SK-N-SH treated with all-trans-retinoic acid at 6 μM for 48 hours (cell line): Measurements from ENCODE around the gene OR2W3.

Experiments used
- ATAC-seq: fragments of 200-7000 bp; cut with Tn5 transposase; 3 replicates; pipeline ENCODE4 v1.9.1; 2020; ENCODE audit warnings: mild to moderate bottlenecking, moderate library complexity
- BACH2 ChIP-seq: fragments of 250-450 bp; sonication (Bioruptor Pico); IDR thresholded peaks from 2 replicates; pipeline ENCODE4 v1.9.0; 2021; ENCODE audit warnings: mild to moderate bottlenecking, borderline replicate concordance
- CREB5 ChIP-seq: fragments of 250-450 bp; sonication (Bioruptor Pico); IDR thresholded peaks from 2 replicates; pipeline ENCODE4 v1.5.1; 2020; ENCODE audit warnings: low read depth, mild to moderate bottlenecking, moderate library complexity
- CSDC2 ChIP-seq: fragments of 250-450 bp; sonication (Bioruptor Pico); IDR thresholded peaks from 2 replicates; pipeline ENCODE4 v1.5.0; 2020; ENCODE audit warnings: mild to moderate bottlenecking, moderate library complexity
- GLIS3 ChIP-seq: fragments of 250-450 bp; sonication (Bioruptor Pico); IDR thresholded peaks from 2 replicates; pipeline ENCODE4 v1.5.0; 2020; ENCODE audit warnings: mild to moderate bottlenecking, moderate library complexity
- ISL1 ChIP-seq: fragments of 250-450 bp; sonication (Bioruptor Pico); IDR thresholded peaks from 2 replicates; pipeline ENCODE4 v2.1.2; 2022; ENCODE audit warnings: mild to moderate bottlenecking, moderate library complexity
- OSR1 ChIP-seq: fragments of 250-450 bp; sonication (Bioruptor Pico); IDR thresholded peaks from 2 replicates; pipeline ENCODE4 v1.8.0; 2022; ENCODE audit warnings: moderate library complexity, mild to moderate bottlenecking, inconsistent platforms
- PATZ1 ChIP-seq: fragments of 250-450 bp; sonication (Bioruptor Pico); IDR thresholded peaks from 2 replicates; pipeline ENCODE4 v1.8.0; 2020; ENCODE audit warnings: mild to moderate bottlenecking, moderate library complexity, borderline replicate concordance
- POU6F1 ChIP-seq: fragments of 250-450 bp; sonication (Bioruptor Pico); IDR thresholded peaks from 2 replicates; pipeline ENCODE4 v1.8.0; 2021; ENCODE audit warnings: low read depth, mild to moderate bottlenecking, moderate library complexity, borderline replicate concordance
- PPARA ChIP-seq: fragments of 250-450 bp; sonication (Bioruptor Pico); IDR thresholded peaks from 2 replicates; pipeline ENCODE4 v1.5.0; 2020; ENCODE audit warnings: mild to moderate bottlenecking, borderline replicate concordance
- SNAI2 ChIP-seq: fragments of 250-450 bp; sonication (Bioruptor Pico); IDR thresholded peaks from 2 replicates; pipeline ENCODE4 v1.5.0; 2020; ENCODE audit warnings: mild to moderate bottlenecking, moderate library complexity
- TCF4 ChIP-seq: fragments of 250-450 bp; sonication (Bioruptor Pico); IDR thresholded peaks from 2 replicates; pipeline ENCODE4 v1.8.0; 2021; ENCODE audit warnings: mild to moderate bottlenecking, moderate library complexity, borderline replicate concordance
- TOX ChIP-seq: fragments of 250-450 bp; sonication (Bioruptor Pico); IDR thresholded peaks from 2 replicates; pipeline ENCODE4 v1.8.0; 2021; ENCODE audit warnings: mild to moderate bottlenecking, moderate library complexity, borderline replicate concordance
- TSHZ2 ChIP-seq: fragments of 250-450 bp; sonication (Bioruptor Pico); IDR thresholded peaks from 2 replicates; pipeline ENCODE4 v1.5.0; 2020; ENCODE audit warnings: mild to moderate bottlenecking, moderate library complexity
- ZC3H10 ChIP-seq: fragments of 250-450 bp; sonication (Bioruptor Pico); IDR thresholded peaks from 2 replicates; pipeline ENCODE4 v1.5.1; 2021; ENCODE audit warnings: mild to moderate bottlenecking, moderate library complexity
- ZFP3 ChIP-seq: fragments of 250-450 bp; sonication (Bioruptor Pico); IDR thresholded peaks from 2 replicates; pipeline ENCODE4 v1.5.0; 2020; ENCODE audit warnings: mild to moderate bottlenecking, moderate library complexity
- ZFP30 ChIP-seq: fragments of 450-650 bp; formaldehyde crosslinking; IDR thresholded peaks from 2 replicates; pipeline ENCODE4 v1.5.0; 2022; ENCODE audit warnings: mild to moderate bottlenecking, moderate library complexity
- ZNF565 ChIP-seq: fragments of 450-650 bp; formaldehyde crosslinking; conservative IDR thresholded peaks from 2 replicates; pipeline ENCODE4 v1.5.0; 2020; ENCODE audit warnings: low read depth, mild to moderate bottlenecking, moderate library complexity
- ZNF70 ChIP-seq: fragments of 450-650 bp; formaldehyde crosslinking; IDR thresholded peaks from 2 replicates; pipeline ENCODE4 v1.5.0; 2020; ENCODE audit warnings: mild to moderate bottlenecking, moderate library complexity
- ZNF8 ChIP-seq: fragments of 450-650 bp; formaldehyde crosslinking; IDR thresholded peaks from 2 replicates; pipeline ENCODE4 v1.5.0; 2020; ENCODE audit warnings: mild to moderate bottlenecking, moderate library complexity

The OR2W3 gene

GRCh38 chr1:247857985-247858619 lies 37.3 kb upstream of the OR2W3 start:
- ATAC-seq = no peak
- TF ChIP-seq ZNF565 (CRISPR knock-in tag) (no peak), ZFP3 (no peak), POU6F1 (CRISPR knock-in tag) (no peak), TCF4 (CRISPR knock-in tag) (no peak)
- TF ChIP-seq, all 23 proteins: peak for 0

- TF ChIP-seq ZFP30 (CRISPR knock-in tag) = no peak
- no peak for TF ChIP-seq ISL1 (CRISPR knock-in tag)
- no peak for TF ChIP-seq TOX (CRISPR knock-in tag)
- no peak for TF ChIP-seq ZFP3
- no peak for TF ChIP-seq CREB5
- no peak for TF ChIP-seq ZNF70
- no peak for TF ChIP-seq GLIS3
- no peak for TF ChIP-seq ZNF8
- no peak for ATAC-seq
Observed at GRCh38 chr1:247862756-247863155, 32.6 kb upstream of the OR2W3 start.

GRCh38 chr1:247864644-247865043 lies 30.7 kb upstream of the OR2W3 start:
- TF ChIP-seq POU6F1 (CRISPR knock-in tag) (no peak), TSHZ2 (CRISPR knock-in tag) (no peak)
- ATAC-seq = no peak

- ATAC-seq = no peak
- no peak for TF ChIP-seq OSR1 (CRISPR knock-in tag)
- no peak for TF ChIP-seq GLIS3
- TF ChIP-seq SNAI2 (CRISPR knock-in tag) = no peak
- TF ChIP-seq PATZ1 (CRISPR knock-in tag) = no peak
- TF ChIP-seq ZFP3 = no peak
- TF ChIP-seq PPARA (CRISPR knock-in tag) = no peak
- TF ChIP-seq ZC3H10 (CRISPR knock-in tag) = no peak
Observed at GRCh38 chr1:247865416-247865815, 30.0 kb upstream of the OR2W3 start.

- ATAC-seq = no peak
- TF ChIP-seq CSDC2 (CRISPR knock-in tag) (no peak), POU6F1 (CRISPR knock-in tag) (no peak), BACH2 (CRISPR knock-in tag) (no peak), CREB5 (no peak), TCF4 (CRISPR knock-in tag) (no peak), ZFP30 (CRISPR knock-in tag) (no peak), ZFP3 (no peak), PPARA (CRISPR knock-in tag) (no peak)
Observed at GRCh38 chr1:247883346-247883745, 12.0 kb upstream of the OR2W3 start.
